HG03108 (cell line): Measurements from ENCODE around the gene C6orf62.
"Not testable (repeated sequence)": the region's sequence is repeated elsewhere in the genome, so short reads cannot be mapped to it uniquely, and the experiment has no call there.

ENCODE experiments used
- ATAC-seq: cut with Tn5 transposase; IDR thresholded peaks from one replicate; pipeline ENCODE4 v1.9.1; 2021; ENCODE audit warnings: moderate library complexity; ENCODE audit not compliant: unreplicated experiment

Gene C6orf62

GRCh38 chr6:24668997-24669361 is 50.0 kb downstream of the C6orf62 start:
- no peak for ATAC-seq

GRCh38 chr6:24668066-24668996 is 50.6 kb downstream of the C6orf62 start:
- ATAC-seq = not testable (repeated sequence)

- ATAC-seq = no peak
Measured at GRCh38 chr6:24667378-24667803, 51.6 kb downstream of the C6orf62 start.

DNA sequence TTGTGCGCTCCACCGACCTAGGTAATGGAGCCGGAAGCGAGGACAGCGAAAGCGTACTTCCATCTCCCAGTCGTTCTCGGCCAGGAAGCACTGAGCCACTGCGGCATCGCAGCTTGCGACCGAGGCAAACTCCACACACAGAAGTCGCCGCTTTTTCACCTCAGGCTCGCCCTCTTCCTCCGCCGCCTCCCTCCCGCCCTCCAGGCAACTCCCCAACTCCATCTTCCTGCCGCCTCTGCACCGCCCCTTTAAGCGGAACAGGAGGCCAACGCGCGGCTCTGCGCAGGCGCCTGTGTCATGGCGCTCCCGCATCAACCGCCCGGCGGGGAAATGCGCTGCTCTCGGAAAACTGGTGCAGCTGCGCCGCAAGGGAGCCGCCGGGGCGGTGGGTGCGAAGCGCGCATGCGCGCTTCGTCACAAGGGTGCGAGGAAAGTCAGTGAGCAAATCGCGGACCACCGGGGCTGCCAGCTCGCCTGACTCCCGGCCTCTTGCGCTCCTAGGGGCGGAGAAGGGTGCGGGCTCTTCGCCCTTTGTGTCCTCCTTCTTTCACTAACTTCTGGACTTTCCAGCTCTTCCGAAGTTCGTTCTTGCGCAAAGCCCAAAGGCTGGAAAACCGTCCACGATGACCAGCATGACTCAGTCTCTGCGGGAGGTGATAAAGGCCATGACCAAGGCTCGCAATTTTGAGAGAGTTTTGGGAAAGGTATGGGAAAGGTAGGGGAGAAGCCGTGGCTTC is 52.1 kb downstream of the C6orf62 start, which contains the start of the genes ACOT13 and TDP2:
Gene ACOT13 (plus strand): TSS at position 437 of the 737 bp plus-strand sequence. CDS start 187 bp downstream, at position 624.
Gene TDP2 (minus strand): TSS at position 259 of the 737 bp plus-strand sequence. CDS start 37 bp downstream, at position 222.
- peak; percentile 95 for ATAC-seq

GRCh38 chr6:24666097-24666640 is 52.8 kb downstream of the C6orf62 start:
- peak; percentile 38 for ATAC-seq

DNA sequence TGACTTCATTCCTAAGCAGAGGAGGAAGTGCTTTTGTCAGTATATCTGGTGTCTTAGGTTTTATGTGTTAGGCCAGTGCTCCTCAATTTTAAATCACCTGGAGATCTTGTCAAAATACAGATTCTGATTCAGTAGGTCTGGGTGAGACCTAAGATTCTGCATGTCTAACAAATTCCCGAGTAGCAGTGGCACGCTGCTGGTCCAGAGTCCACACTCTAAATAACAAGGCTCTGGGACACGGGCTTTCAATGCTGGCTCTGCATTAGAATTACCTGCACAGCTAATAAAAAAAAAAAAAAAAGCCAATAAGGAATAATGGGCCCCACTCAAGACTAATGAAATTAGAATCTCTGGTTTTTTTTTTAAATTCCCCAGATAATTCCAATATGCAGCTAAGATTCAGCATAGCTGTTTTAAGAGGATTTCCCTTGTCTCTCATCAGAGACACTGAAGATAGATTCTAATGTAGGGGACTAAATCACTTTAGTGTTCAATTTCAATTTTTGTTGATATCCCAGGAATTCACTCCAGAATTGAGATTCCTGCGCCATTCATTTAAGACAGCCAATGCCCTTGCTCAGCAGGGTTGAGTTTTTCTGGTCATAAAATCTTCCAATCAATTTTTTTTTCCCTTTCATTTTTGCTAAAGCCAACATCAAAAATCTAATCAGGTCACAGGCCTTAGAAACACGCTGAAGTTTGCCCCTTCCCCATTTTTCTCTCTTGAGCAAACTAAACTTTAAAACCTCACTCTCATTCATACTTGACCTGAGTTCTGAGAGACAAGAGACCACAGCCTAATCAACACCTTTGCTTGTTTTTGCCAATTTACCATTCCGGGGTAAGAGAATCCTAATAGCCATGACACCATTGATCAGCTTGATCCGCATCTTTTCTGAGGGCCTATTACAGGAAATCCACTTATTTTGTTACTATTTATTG is 54.6 kb downstream of the C6orf62 start:
- no peak for ATAC-seq

GRCh38 chr6:24663189-24663588 is 55.8 kb downstream of the C6orf62 start:
- ATAC-seq = no peak

GRCh38 chr6:24662236-24662635 is 56.7 kb downstream of the C6orf62 start:
- ATAC-seq = no peak

GRCh38 chr6:24661759-24662158 is 57.2 kb downstream of the C6orf62 start:
- not testable (repeated sequence) for ATAC-seq

GRCh38 chr6:24660105-24660504 is 58.8 kb downstream of the C6orf62 start:
- ATAC-seq = no peak

DNA sequence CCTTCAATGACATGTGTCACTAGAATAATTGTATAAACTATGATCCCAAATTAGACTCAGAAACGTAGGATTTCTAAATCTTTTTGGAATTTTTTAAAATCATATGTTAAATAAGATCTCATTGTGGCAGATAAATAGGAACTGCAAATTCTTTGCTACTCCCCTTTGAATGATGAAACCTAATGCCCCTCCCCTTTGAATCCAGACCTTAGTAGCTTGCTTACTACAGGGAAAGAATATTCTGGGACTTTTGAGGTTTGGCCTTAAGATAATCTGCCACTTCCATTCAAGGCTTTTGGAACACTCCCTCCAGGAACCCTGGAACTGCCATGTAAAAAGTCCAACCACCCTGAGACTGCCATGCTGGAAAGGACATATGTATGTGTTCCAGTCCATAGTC is 59.4 kb downstream of the C6orf62 start:
- ATAC-seq = no peak

GRCh38 chr6:24658573-24659560 is 60.1 kb downstream of the C6orf62 start:
- ATAC-seq = no peak

GRCh38 chr6:24655215-24655614 is 63.7 kb downstream of the C6orf62 start:
- no peak for ATAC-seq
